GM12801 (cell line): ENCODE results near the gene RNF180.

Experiments used
- CTCF ChIP-seq: IDR thresholded peaks from one replicate; pipeline ENCODE4 v1.5.1; 2011; ENCODE audit warnings: control low read depth; ENCODE audit not compliant: insufficient read length; ENCODE audit errors: extremely low read depth

RNF180 gene

DNA sequence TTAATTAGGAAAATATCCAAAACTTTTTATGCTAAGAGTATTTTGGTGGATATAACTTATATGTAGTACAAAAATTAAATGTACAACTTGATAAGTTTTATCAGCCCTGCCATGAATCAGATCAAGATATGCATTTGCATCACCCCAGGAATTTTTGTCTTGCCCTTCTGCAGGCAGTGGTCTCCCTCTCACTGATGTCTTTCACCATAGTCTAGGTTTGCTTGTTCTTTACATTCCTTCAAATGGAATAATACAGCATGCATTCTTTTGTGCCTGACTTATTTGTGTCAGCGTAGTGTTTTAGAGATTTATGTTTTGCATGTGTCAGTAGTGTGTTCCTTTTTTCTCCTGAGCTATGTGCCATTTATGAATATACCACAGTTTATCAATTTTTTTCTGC lies 36.4 kb downstream of the RNF180 start:
- no peak for TF ChIP-seq CTCF

DNA sequence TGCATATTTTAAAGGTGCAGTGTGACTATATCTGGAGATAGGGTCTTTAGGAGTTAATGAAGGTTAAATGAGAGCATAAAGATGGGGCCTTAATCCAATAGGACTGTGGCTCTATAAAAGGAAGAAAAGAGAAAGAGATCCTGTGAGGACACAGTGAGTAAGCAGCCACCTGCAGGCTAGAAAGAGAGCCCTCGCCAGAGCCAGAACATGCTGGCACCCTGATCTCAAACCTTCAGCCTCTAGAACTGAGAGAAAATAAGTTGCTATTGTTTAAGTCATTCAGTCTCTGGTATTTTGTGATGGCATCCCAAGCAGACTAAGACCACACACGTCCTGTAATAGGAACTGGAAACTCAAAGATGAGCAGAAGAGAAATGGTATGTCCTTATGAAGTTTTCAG lies 41.0 kb downstream of the RNF180 start:
- TF ChIP-seq CTCF: no peak

- no peak for TF ChIP-seq CTCF
Measured at GRCh38 chr5:64207978-64208377, 42.3 kb downstream of the RNF180 start.

- TF ChIP-seq CTCF: no peak
Measured at GRCh38 chr5:64209353-64209752, 43.7 kb downstream of the RNF180 start.

DNA sequence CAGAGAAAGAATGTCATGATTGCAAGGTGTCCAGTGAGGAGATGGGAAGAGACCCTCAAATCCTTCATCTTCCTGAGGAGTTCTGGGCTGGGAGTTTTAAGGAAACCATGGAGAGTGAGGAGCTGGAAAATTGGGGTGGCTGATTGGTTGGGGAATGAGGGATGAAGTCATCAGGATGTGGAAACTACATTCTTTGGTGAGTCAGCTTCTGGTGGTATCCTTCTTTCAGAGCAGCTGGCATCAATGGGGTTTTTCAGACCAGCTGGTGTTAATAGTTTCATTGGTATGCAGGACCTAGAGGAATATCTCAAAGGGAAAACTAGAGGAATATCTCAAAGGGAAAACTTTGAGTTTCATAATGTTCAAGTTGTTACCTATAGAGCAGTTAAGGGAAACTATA lies 45.2 kb downstream of the RNF180 start:
- TF ChIP-seq CTCF: no peak

GRCh38 chr5:64213011-64213410 lies 47.4 kb downstream of the RNF180 start:
- TF ChIP-seq CTCF: no peak

GRCh38 chr5:64213531-64213930 lies 47.9 kb downstream of the RNF180 start:
- no peak for TF ChIP-seq CTCF

- TF ChIP-seq CTCF: no peak
Measured at GRCh38 chr5:64214132-64214531, 48.5 kb downstream of the RNF180 start.
